SK-N-SH (cell line): ENCODE measurements around the gene PTGR2. TPM values are rescaled to one million over a fixed set of nuclear protein-coding genes. Genes with fewer than 3 reads are reported as not detected.

ENCODE experiments used
- CTCF ChIA-PET: fragments of 300-600, 350-600 bp; formaldehyde crosslinking; extraction: SDS; loops from one replicate; lab custom pipeline; 2021; lab: Yijun Ruan, JAX
- POLR2A ChIA-PET: fragments of 350-600 bp; sonication (Branson Sonifier 250); formaldehyde crosslinking; extraction: SDS; loops from one replicate; lab custom pipeline; 2020; ENCODE audit warnings: antibody characterized with exemption, inconsistent platforms; lab: Yijun Ruan, JAX
- DNase-seq: peaks from one replicate; pipeline ENCODE4 v3.0.0; 2012
- H2AFZ ChIP-seq: fragments of 200-600 bp; sonication (generic); 2 replicates; pipeline ENCODE4 v1.8.1; 2016; ENCODE audit warnings: antibody characterized with exemption, mild to moderate bottlenecking, low read depth
- H3F3A ChIP-seq: fragments of 200-600 bp; sonication (generic); replicated peaks from 2 replicates; pipeline ENCODE3; 2016; ENCODE audit warnings: antibody characterized with exemption, mild to moderate bottlenecking; ENCODE audit not compliant: insufficient read depth
- H3K27ac ChIP-seq, 2 experiments: fragments of 200-500 bp in 1 of 2; fragments of 200-600 bp in 1 of 2; sonication (Bioruptor generic) in 1 of 2; sonication (generic), shearing (Covaris generic) in 1 of 2; 2 replicates each; pipeline versions ENCODE4 v1.5.1 to v1.6.1; 2014 to 2016; ENCODE audit warnings: low read depth in 2 of 2, inconsistent platforms in 1 of 2, low read length in 1 of 2, mild to moderate bottlenecking in 1 of 2, mixed read lengths in 1 of 2
- H3K27me3 ChIP-seq: fragments of 200-600 bp; sonication (generic), shearing (Covaris generic); 2 replicates; pipeline ENCODE4 v1.6.1; 2016; ENCODE audit warnings: mixed run types; ENCODE audit not compliant: insufficient read depth
- H3K36me3 ChIP-seq, 2 experiments: fragments of 200-500 bp in 1 of 2; fragments of 200-600 bp in 1 of 2; sonication (Bioruptor generic) in 1 of 2; sonication (generic) in 1 of 2; replicated peaks in 1 of 2; 2 replicates each; pipeline versions ENCODE3 to v1.5.1; 2014 to 2016; ENCODE audit warnings: low read length in 1 of 2, mild to moderate bottlenecking in 1 of 2; ENCODE audit not compliant: insufficient read depth in 2 of 2, control insufficient read depth in 1 of 2
- H3K4me1 ChIP-seq, 2 experiments: fragments of 200-500 bp in 1 of 2; fragments of 200-600 bp in 1 of 2; sonication (Bioruptor generic) in 1 of 2; sonication (generic), shearing (Covaris generic) in 1 of 2; 2 replicates each; pipeline versions ENCODE4 v1.5.1 to v1.6.1; 2014 to 2016; ENCODE audit warnings: low read depth in 1 of 2, low read length in 1 of 2, mixed run types in 1 of 2; ENCODE audit not compliant: insufficient read depth in 2 of 2, control insufficient read depth in 1 of 2
- H3K4me2 ChIP-seq: fragments of 200-600 bp; sonication (generic), shearing (Covaris generic); 2 replicates; pipeline ENCODE4 v1.6.1; 2017; ENCODE audit warnings: mixed run types
- H3K4me3 ChIP-seq, 2 experiments: fragments of 200-500 bp in 1 of 2; fragments of 200-600 bp in 1 of 2; sonication (Bioruptor generic) in 1 of 2; sonication (generic), shearing (Covaris generic) in 1 of 2; 2 replicates each; pipeline versions ENCODE4 v1.5.1 to v1.8.1; 2014 to 2016; ENCODE audit warnings: low read depth in 2 of 2, inconsistent platforms in 1 of 2, low read length in 1 of 2, mild to moderate bottlenecking in 1 of 2, mixed read lengths in 1 of 2, moderate library complexity in 1 of 2
- H3K79me2 ChIP-seq: fragments of 200-600 bp; sonication (generic); 2 replicates; pipeline ENCODE4 v1.8.1; 2017; ENCODE audit warnings: mild to moderate bottlenecking; ENCODE audit not compliant: insufficient read depth
- H3K9ac ChIP-seq: fragments of 200-600 bp; sonication (generic); 2 replicates; pipeline ENCODE4 v1.6.1; 2017; ENCODE audit warnings: mixed run types
- H3K9me2 ChIP-seq: fragments of 200-600 bp; sonication (generic); 2 replicates; pipeline ENCODE4 v1.6.1; 2017; ENCODE audit warnings: mixed run types
- H3K9me3 ChIP-seq: fragments of 200-600 bp; sonication (generic); 2 replicates; pipeline ENCODE4 v1.6.1; 2017; ENCODE audit warnings: mixed run types, mild to moderate bottlenecking, moderate library complexity
- H4K20me1 ChIP-seq: fragments of 200-600 bp; sonication (generic); 2 replicates; pipeline ENCODE4 v1.6.1; 2017; ENCODE audit warnings: mild to moderate bottlenecking, mixed run types; ENCODE audit not compliant: insufficient read depth
- CTCF ChIP-seq: fragments of 200-600 bp; sonication (generic); IDR thresholded peaks from 2 replicates; pipeline ENCODE4 v1.6.1; 2017; ENCODE audit warnings: antibody characterized with exemption, mild to moderate bottlenecking, moderate library complexity
- ELF1 ChIP-seq: IDR thresholded peaks from 2 replicates; pipeline ENCODE4 v1.4.0; 2012
- EP300 ChIP-seq, 2 experiments: IDR thresholded peaks; 2 replicates each; pipeline versions ENCODE4 v1.4.0 to v1.6.1; 2012; ENCODE audit warnings: borderline replicate concordance in 1 of 2, low read depth in 1 of 2, low read length in 1 of 2
- EZH2phosphoT487 ChIP-seq: fragments of 200-600 bp; sonication (generic); IDR thresholded peaks from 2 replicates; pipeline ENCODE4 v1.6.1; 2017; ENCODE audit warnings: low read depth, mixed run types, mild to moderate bottlenecking, antibody characterized with exemption, moderate library complexity, borderline replicate concordance
- FOSL2 ChIP-seq: IDR thresholded peaks from 2 replicates; pipeline ENCODE4 v1.4.0; 2012; ENCODE audit warnings: low read depth, mild to moderate bottlenecking, moderate library complexity, borderline replicate concordance
- FOXM1 ChIP-seq: IDR thresholded peaks from 2 replicates; pipeline ENCODE4 v1.4.0; 2012; ENCODE audit warnings: low read depth, mild to moderate bottlenecking
- GATA2 ChIP-seq: sonication (generic); formaldehyde crosslinking; IDR thresholded peaks from 2 replicates; pipeline ENCODE4 v1.5.0; 2020; ENCODE audit warnings: mild to moderate bottlenecking, missing genetic modification reagents
- IRF3 ChIP-seq: fragments of 150-350 bp; IDR thresholded peaks from 2 replicates; pipeline ENCODE4 v1.6.1; 2016; ENCODE audit warnings: mild to moderate bottlenecking, low read depth, low read length
- MAX ChIP-seq: IDR thresholded peaks from 2 replicates; pipeline ENCODE4 v1.4.0; 2012; ENCODE audit warnings: low read depth
- NFIC ChIP-seq: IDR thresholded peaks from 2 replicates; pipeline ENCODE4 v1.4.0; 2012; ENCODE audit warnings: borderline replicate concordance
- POLR2AphosphoS5 ChIP-seq: IDR thresholded peaks from 2 replicates; pipeline ENCODE4 v1.6.1; 2012; ENCODE audit warnings: low read depth, low read length
- RCOR1 ChIP-seq: fragments of 150-350 bp; IDR thresholded peaks from 2 replicates; pipeline ENCODE4 v1.6.1; 2017; ENCODE audit warnings: antibody characterized with exemption, low read length
- REST ChIP-seq: IDR thresholded peaks from 2 replicates; pipeline ENCODE4 v1.6.1; 2012; ENCODE audit warnings: mild to moderate bottlenecking, low read depth, low read length, moderate library complexity
- SIN3A ChIP-seq: IDR thresholded peaks from 2 replicates; pipeline ENCODE4 v1.6.1; 2012; ENCODE audit warnings: low read depth, mild to moderate bottlenecking, low read length, moderate library complexity, borderline replicate concordance
- SMC3 ChIP-seq: IDR thresholded peaks from 2 replicates; pipeline ENCODE4 v1.6.1; 2012; ENCODE audit warnings: low read depth, low read length, improper control_type of control experiment
- TCF12 ChIP-seq: IDR thresholded peaks from 2 replicates; pipeline ENCODE4 v1.4.0; 2012
- USF1 ChIP-seq: IDR thresholded peaks from 2 replicates; pipeline ENCODE4 v1.4.0; 2012; ENCODE audit warnings: low read depth, borderline replicate concordance
- YY1 ChIP-seq: IDR thresholded peaks from 2 replicates; pipeline ENCODE4 v1.4.0; 2012; ENCODE audit warnings: low read depth, mild to moderate bottlenecking
- ZBTB33 ChIP-seq: IDR thresholded peaks from 2 replicates; pipeline ENCODE4 v1.4.0; 2012; ENCODE audit warnings: low read depth, borderline replicate concordance
- WGBS: methylation state at CpG from one replicate; pipeline ENCODE4 v1.1.6; 2017; ENCODE audit warnings: low lambda C conversion rate; 5-methylcytosine and 5-hydroxymethylcytosine counted together
- polyA plus RNA-seq, 3 experiments: library from polyadenylated mRNA; depleted of rRNA; stranded (reverse); fragments of >200 nt; gene quantifications; 2 replicates each; pipeline ENCODE4 v1.2.3, GENCODE V29; 2012
- TF ChIP-seq, protein P1 (sequence below): IDR thresholded peaks from 2 replicates; pipeline ENCODE4; 2012

Gene PTGR2
- polyA plus RNA-seq, 1 of the 3 experiments (the other 2 are of a cell fraction) = 7.1 TPM

GRCh38 chr14:73833530-73834260 is 17.9 kb upstream of the PTGR2 start (continued):
- TF ChIP-seq TCF12 = no peak
- TF ChIP-seq POLR2AphosphoS5 = no peak
- TF ChIP-seq MAX = no peak
- TF ChIP-seq SMC3 = no peak
- TF ChIP-seq IRF3 = no peak

DNA sequence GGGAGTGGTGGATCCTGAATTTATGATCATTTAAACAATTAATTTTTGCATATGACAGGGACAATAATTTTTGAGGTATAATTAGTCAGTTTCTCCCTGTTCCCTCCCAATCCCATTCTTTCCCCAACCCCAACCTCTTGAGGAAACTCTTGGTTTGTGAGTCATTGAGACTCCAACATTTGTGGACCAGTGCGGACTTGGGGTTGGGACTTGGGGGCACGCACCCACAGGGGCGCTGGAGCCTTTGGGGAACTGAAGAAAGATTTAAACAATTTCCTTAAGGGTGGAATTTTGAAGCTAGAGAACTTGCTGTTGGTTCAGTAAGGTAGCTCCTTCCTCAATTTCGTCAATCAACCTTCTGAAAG is 17.4 kb upstream of the PTGR2 start:
- peaks cover 6 to 7% of the 10 kb centered on the region in 2 experiments; a peak in 1 of 4 replicates for H3K4me1 ChIP-seq
- ChIA-PET CTCF (no interaction called here), POLR2A (no interaction called here)
- no peak overlapping the region for H3K4me2 ChIP-seq
- H3K27ac ChIP-seq = no peak overlapping the region
- no peak overlapping the region for H3K9ac ChIP-seq
- no peaks in the 10 kb centered on the region for H4K20me1 ChIP-seq
- 83% methylated on average over 3 of the region's 4 CpGs for WGBS
- no peaks in the 10 kb centered on the region for H3F3A ChIP-seq
- H3K9me3 ChIP-seq = no peaks in the 10 kb centered on the region
- H3K79me2 ChIP-seq = no peaks in the 10 kb centered on the region
- H3K36me3 ChIP-seq = no peaks in the 10 kb centered on the region
- no peak for DNase-seq
- no peaks in the 10 kb centered on the region for H3K9me2 ChIP-seq
- H2AFZ ChIP-seq = no peak overlapping the region
- H3K4me3 ChIP-seq = no peak overlapping the region
- no peaks in the 10 kb centered on the region for H3K27me3 ChIP-seq
- no peak for TF ChIP-seq EP300 (IDR thresholded peaks at IDR 0.05; ENCODE audit: borderline replicate concordance in 1 of 2, low read depth in 1 of 2, low read length in 1 of 2)
- no peak for TF ChIP-seq FOSL2
- no peak for TF ChIP-seq ZBTB33
- no peak for TF ChIP-seq TCF12
- no peak for TF ChIP-seq SIN3A
- TF ChIP-seq RCOR1 = no peak
- no peak for TF ChIP-seq GATA2 (CRISPR knock-in tag)
- TF ChIP-seq, protein P1, sequence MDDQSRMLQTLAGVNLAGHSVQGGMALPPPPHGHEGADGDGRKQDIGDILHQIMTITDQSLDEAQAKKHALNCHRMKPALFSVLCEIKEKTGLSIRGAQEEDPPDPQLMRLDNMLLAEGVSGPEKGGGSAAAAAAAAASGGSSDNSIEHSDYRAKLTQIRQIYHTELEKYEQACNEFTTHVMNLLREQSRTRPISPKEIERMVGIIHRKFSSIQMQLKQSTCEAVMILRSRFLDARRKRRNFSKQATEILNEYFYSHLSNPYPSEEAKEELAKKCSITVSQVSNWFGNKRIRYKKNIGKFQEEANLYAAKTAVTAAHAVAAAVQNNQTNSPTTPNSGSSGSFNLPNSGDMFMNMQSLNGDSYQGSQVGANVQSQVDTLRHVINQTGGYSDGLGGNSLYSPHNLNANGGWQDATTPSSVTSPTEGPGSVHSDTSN = no peak
- no peak for TF ChIP-seq EZH2phosphoT487
- TF ChIP-seq USF1 = no peak
- TF ChIP-seq ELF1 = no peak
- no peak for TF ChIP-seq CTCF
- no peak for TF ChIP-seq FOXM1
- TF ChIP-seq YY1 = no peak
- no peak for TF ChIP-seq REST
- TF ChIP-seq MAX = no peak
- TF ChIP-seq NFIC = no peak
